ES-I3 (cell line): ENCODE results near the gene PHLDB3.

Source experiments
- H3K36me3 ChIP-seq: 2 replicates; pipeline ENCODE4 v1.6.1; 2013; ENCODE audit warnings: mild to moderate bottlenecking, low read length, control low read depth, moderate library complexity; ENCODE audit not compliant: insufficient read depth
- H3K4me1 ChIP-seq: 2 replicates; pipeline ENCODE4 v1.6.1; 2013; ENCODE audit warnings: mild to moderate bottlenecking, control low read depth, low read length; ENCODE audit not compliant: insufficient read depth
- H3K9ac ChIP-seq: 2 replicates; pipeline ENCODE4 v1.6.1; 2013; ENCODE audit warnings: low read depth, mild to moderate bottlenecking, low read length, moderate library complexity
- H3K9me3 ChIP-seq: 2 replicates; pipeline ENCODE4 v1.6.1; 2013; ENCODE audit warnings: mild to moderate bottlenecking, low read length, moderate library complexity; ENCODE audit not compliant: control insufficient read depth, insufficient read depth

The PHLDB3 gene

DNA sequence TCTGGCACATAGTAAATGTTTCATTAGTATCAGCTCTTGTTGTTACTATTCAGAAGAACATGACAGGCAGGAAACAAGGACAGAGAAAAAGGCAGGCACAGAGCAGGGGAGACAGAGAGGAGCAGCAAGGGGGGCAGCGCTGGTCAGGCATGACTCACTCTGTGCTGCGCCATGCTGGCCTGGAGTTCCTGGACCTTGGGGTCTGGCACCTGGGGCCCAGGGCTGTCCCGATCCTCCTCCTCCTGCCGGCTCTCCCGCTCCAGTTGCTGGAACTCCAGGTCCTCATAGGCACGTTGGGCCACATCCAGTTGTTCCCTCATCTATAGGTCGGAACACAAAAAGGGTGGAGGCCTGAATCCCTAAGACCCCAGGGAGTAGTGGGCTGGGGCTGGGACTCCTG lies 7.6 kb downstream of the PHLDB3 start:
- H3K36me3 ChIP-seq, result no peaks in the 10 kb centered on the region
- no peaks in the 10 kb centered on the region for H3K9me3 ChIP-seq
- no peaks in the 10 kb centered on the region for H3K4me1 ChIP-seq
- no peak overlapping the region for H3K9ac ChIP-seq

DNA sequence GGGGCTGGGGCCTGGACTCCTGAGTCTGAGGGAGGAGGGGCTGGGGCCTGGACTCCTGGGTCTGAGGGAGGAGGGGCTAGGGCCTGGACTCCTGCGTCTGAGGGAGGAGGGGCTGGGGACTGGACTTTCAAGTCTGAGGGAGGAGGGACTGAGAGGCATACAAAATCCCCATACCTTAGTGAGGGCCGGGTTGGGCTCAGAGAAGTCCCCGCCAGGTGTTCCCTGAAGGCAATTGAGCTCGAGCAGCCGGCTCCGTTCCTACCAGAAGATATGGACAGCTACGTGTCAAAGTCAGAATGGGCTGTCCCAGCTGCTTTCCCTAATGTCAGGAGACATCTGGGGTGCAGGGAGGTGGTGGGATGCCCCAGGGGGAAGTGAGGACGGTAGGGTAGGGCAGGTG lies 9.5 kb downstream of the PHLDB3 start:
- Histone ChIP-seq H3K4me1 (no peaks in the 10 kb centered on the region), H3K36me3 (no peaks in the 10 kb centered on the region), H3K9ac (no peak overlapping the region), H3K9me3 (no peaks in the 10 kb centered on the region)

DNA sequence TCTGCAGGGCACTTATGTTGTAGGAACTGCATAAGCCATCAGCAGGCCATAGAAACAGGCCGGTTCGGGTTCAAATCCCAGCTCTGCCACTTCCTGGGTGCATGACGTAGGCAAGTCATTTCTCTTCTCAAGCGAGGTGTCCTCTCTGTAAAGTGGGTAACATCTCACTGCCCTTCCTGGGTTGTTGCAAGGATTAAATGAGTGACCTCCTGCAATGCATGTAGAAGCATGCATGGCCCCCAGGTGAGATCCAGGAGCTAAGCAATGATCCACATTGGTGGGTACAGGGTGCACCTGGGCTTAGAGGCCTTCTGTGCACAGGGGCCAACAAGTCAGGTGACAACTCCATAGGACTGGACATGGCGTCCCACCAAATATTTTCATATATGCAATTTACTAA lies 13.8 kb downstream of the PHLDB3 start:
- Histone ChIP-seq H3K9ac (no peak overlapping the region), H3K36me3 (no peaks in the 10 kb centered on the region), H3K9me3 (no peaks in the 10 kb centered on the region)

GRCh38 chr19:43489979-43490599 lies 14.5 kb downstream of the PHLDB3 start:
- Histone ChIP-seq H3K9ac (no peak overlapping the region), H3K36me3 (no peaks in the 10 kb centered on the region), H3K9me3 (no peaks in the 10 kb centered on the region), H3K4me1 (no peaks in the 10 kb centered on the region)

More for the DNA sequence above, 13.8 kb downstream of the PHLDB3 start:
- H3K4me1 ChIP-seq, result no peaks in the 10 kb centered on the region

DNA sequence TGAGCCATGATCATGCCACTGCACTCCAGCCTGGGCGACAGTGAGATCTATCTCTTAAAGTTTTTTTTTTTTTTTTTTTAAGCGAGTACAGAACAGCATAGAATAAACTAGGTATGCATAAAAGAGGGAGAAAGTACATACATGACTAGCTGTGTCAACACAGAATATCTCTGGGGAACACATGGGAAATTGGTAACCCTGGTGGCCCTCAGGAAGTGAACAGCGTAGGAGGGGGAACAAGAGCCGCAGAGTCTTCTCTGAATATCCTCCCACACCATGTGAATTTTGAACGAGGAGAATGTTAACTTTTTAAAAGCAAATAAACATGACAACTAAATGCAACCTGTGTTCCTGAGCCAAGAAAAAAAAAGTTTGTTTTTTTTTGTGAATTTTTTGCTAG lies 15.2 kb downstream of the PHLDB3 start:
- Histone ChIP-seq H3K36me3 (no peaks in the 10 kb centered on the region), H3K9me3 (no peaks in the 10 kb centered on the region), H3K9ac (no peak overlapping the region), H3K4me1 (no peaks in the 10 kb centered on the region)

GRCh38 chr19:43488179-43488578 lies 16.4 kb downstream of the PHLDB3 start:
- Histone ChIP-seq H3K9me3 (no peaks in the 10 kb centered on the region), H3K4me1 (no peaks in the 10 kb centered on the region), H3K36me3 (no peaks in the 10 kb centered on the region), H3K9ac (no peak overlapping the region)

- no peaks in the 10 kb centered on the region for H3K4me1 ChIP-seq
- H3K36me3 ChIP-seq, result no peaks in the 10 kb centered on the region
- no peaks in the 10 kb centered on the region for H3K9me3 ChIP-seq
- H3K9ac ChIP-seq, result no peak overlapping the region
Measured at GRCh38 chr19:43486412-43486811, 18.1 kb downstream of the PHLDB3 start.

- no peaks in the 10 kb centered on the region for H3K36me3 ChIP-seq
- no peaks in the 10 kb centered on the region for H3K4me1 ChIP-seq
- H3K9ac ChIP-seq, result no peak overlapping the region
- H3K9me3 ChIP-seq, result no peaks in the 10 kb centered on the region
Measured at GRCh38 chr19:43485951-43486350, 18.6 kb downstream of the PHLDB3 start.

DNA sequence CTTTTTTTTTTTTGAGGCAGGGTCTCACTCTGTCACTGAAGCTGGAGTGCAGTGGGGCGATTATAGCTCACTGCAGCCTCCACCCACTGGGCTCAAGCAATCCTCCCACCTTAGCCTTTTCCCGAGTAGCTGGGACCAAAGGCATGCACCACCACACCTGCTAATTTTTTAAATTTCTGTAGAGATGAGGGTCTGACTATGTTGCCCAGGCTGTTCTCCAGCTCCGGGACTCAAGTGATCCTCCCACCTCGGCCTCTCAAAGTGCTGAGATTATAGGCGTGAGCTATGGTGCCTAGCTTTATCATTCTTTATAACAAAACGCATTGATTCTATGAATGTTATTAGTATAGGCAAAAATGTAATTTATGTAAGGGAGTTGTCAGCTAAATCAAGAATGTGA lies 21.3 kb downstream of the PHLDB3 start:
- Histone ChIP-seq H3K9ac (no peak overlapping the region), H3K4me1 (no peaks in the 10 kb centered on the region), H3K36me3 (no peaks in the 10 kb centered on the region), H3K9me3 (no peaks in the 10 kb centered on the region)

DNA sequence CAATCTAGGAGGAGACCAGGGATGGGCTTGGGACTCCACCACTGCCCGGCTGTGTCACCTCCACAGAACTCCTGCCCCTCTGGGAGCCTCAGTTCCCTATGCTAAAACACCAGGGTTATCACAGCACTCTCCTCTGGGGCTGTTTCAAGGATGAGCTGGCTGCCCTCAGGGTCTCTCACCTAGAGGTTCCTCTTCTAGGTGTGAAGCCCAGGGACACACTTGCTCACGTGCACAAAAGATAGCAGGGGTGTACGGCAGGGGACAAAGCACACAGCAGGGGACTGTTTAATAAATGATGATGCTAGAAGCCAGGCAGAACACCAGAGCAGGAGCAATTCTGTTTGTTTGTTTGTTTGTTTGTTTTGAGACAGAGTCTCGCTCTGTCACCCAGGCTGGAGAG lies 22.4 kb downstream of the PHLDB3 start:
- H3K4me1 ChIP-seq, result no peaks in the 10 kb centered on the region
- H3K9me3 ChIP-seq, result no peaks in the 10 kb centered on the region
- H3K9ac ChIP-seq, result no peak overlapping the region
- peaks cover 3% of the 10 kb centered on the region; the same call in 1 of the 2 replicates for H3K36me3 ChIP-seq

- Histone ChIP-seq H3K9me3 (no peaks in the 10 kb centered on the region), H3K9ac (no peak overlapping the region), H3K4me1 (no peaks in the 10 kb centered on the region), H3K36me3 (peaks cover 3% of the 10 kb centered on the region; the same call in 1 of the 2 replicates)
Measured at GRCh38 chr19:43481701-43482100, 22.8 kb downstream of the PHLDB3 start.

GRCh38 chr19:43480574-43480973 lies 24.0 kb downstream of the PHLDB3 start:
- no peaks in the 10 kb centered on the region for H3K4me1 ChIP-seq
- H3K9me3 ChIP-seq, result no peaks in the 10 kb centered on the region
- H3K36me3 ChIP-seq, result peaks cover 3% of the 10 kb centered on the region; the same call in 1 of the 2 replicates
- no peak overlapping the region for H3K9ac ChIP-seq

- no peaks in the 10 kb centered on the region for H3K4me1 ChIP-seq
- peaks cover 3% of the 10 kb centered on the region; the same call in 1 of the 2 replicates for H3K36me3 ChIP-seq
- no peaks in the 10 kb centered on the region for H3K9me3 ChIP-seq
- H3K9ac ChIP-seq, result no peak overlapping the region
Measured at GRCh38 chr19:43479961-43480561, 24.5 kb downstream of the PHLDB3 start.

DNA sequence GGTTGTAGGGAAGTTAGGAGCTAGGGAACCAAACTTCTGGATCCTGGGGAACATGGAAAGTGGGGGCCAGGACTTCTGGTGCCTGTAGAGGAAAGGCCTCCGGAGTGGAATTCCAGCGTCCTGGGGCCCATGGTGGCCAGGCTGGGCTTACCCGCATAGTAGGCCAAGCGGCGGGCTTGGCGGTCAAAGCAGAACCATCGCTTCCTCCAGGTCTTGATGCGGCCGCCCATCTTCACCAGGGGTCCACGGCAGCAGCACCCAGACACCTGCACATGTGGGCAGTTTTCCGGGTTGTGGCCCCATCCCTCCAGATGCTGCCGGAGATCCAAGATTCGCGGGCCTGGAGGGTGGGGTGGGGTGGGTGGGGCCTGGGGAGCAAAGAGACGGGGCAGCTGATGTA lies 25.3 kb downstream of the PHLDB3 start:
- H3K36me3 ChIP-seq, result peaks cover 3% of the 10 kb centered on the region; the same call in 1 of the 2 replicates

GRCh38 chr19:43478323-43478722 lies 26.2 kb downstream of the PHLDB3 start:
- no peak overlapping the region for H3K9ac ChIP-seq
- no peaks in the 10 kb centered on the region for H3K9me3 ChIP-seq
- peaks cover 3% of the 10 kb centered on the region; the same call in 1 of the 2 replicates for H3K36me3 ChIP-seq
- H3K4me1 ChIP-seq, result no peaks in the 10 kb centered on the region; the same call in 1 of the 2 replicates

More for the DNA sequence above, 25.3 kb downstream of the PHLDB3 start:
- Histone ChIP-seq H3K4me1 (no peaks in the 10 kb centered on the region; the same call in 1 of the 2 replicates), H3K9ac (no peak overlapping the region), H3K9me3 (no peaks in the 10 kb centered on the region)
